HepG2 (cell line): ENCODE results near the gene SEC14L2. TPM values are rescaled to one million over a fixed set of nuclear protein-coding genes. Genes with fewer than 3 reads are reported as not detected.
A peak's percentile ranks its signal among the peaks of the same experiment; 100 is the strongest.

Experiments
- ELF3 ChIP-seq: IDR thresholded peaks from 2 replicates; pipeline ENCODE4 v1.6.1; 2016; ENCODE audit warnings: missing genetic modification reagents, missing compliant biosample characterization
- ETV6 ChIP-seq: sonication (generic); formaldehyde crosslinking; conservative IDR thresholded peaks from 2 replicates; pipeline ENCODE4 v1.4.0; 2020; ENCODE audit warnings: missing genetic modification reagents
- GTF3A ChIP-seq: sonication (generic); formaldehyde crosslinking; conservative IDR thresholded peaks from 2 replicates; pipeline ENCODE4 v1.4.0; 2020; ENCODE audit warnings: mild to moderate bottlenecking, missing genetic modification reagents
- JUND ChIP-seq: sonication (generic); formaldehyde crosslinking; IDR thresholded peaks from 2 replicates; pipeline ENCODE4 v1.8.0; 2022; ENCODE audit warnings: mild to moderate bottlenecking, missing genetic modification reagents
- TAF15 ChIP-seq: fragments of 200-400 bp; formaldehyde crosslinking; IDR thresholded peaks from one replicate; pipeline ENCODE4 v1.6.1; 2018; ENCODE audit warnings: mild to moderate bottlenecking, low read depth, low read length; ENCODE audit not compliant: poor library complexity, severe bottlenecking
- THAP11 ChIP-seq: IDR thresholded peaks from 2 replicates; pipeline ENCODE4 v1.6.1; 2016; ENCODE audit warnings: missing biosample characterization, missing genetic modification reagents
- ZBTB7B ChIP-seq: sonication (generic); formaldehyde crosslinking; IDR thresholded peaks from 2 replicates; pipeline ENCODE4 v1.4.0; 2020; ENCODE audit warnings: missing genetic modification reagents
- ZFY ChIP-seq: sonication (generic); formaldehyde crosslinking; IDR thresholded peaks from 2 replicates; pipeline ENCODE4 v1.4.0; 2020; ENCODE audit warnings: missing genetic modification reagents
- ZNF180 ChIP-seq: sonication (generic); formaldehyde crosslinking; IDR thresholded peaks from 2 replicates; pipeline ENCODE4 v1.4.0; 2020; ENCODE audit warnings: low read depth, missing genetic modification reagents, borderline replicate concordance
- ZSCAN31 ChIP-seq: sonication (generic); formaldehyde crosslinking; IDR thresholded peaks from 2 replicates; pipeline ENCODE4 v1.5.0; 2020; ENCODE audit warnings: low read depth, mild to moderate bottlenecking, missing genetic modification reagents
- polyA plus RNA-seq, 8 experiments: library from polyadenylated mRNA; depleted of rRNA in 3 of 8; stranded (reverse) in 7 of 8; unstranded in 1 of 8; fragments of >200 nt; fragmentation: Illumina TruSeq in 4 of 8; extraction: Trizol in 4 of 8; gene quantifications; 2 replicates each; pipeline versions ENCODE4 v1.2.1 to v1.2.3, GENCODE V29; 2011 to 2016; ENCODE audit warnings: low read depth in 4 of 8, missing spikeins in 1 of 8, mixed read lengths in 1 of 8; ENCODE audit not compliant: insufficient read depth in 1 of 8
- total RNA-seq, 5 experiments: library from RNA; depleted of rRNA; stranded (reverse); fragments of >200 nt; fragmentation: Illumina TruSeq; extraction: Trizol; gene quantifications; 2 replicates each; pipeline ENCODE4 v1.2.3, GENCODE V29; 2016; ENCODE audit warnings: low read depth in 1 of 5
- TF ChIP-seq, protein P1 (sequence below): sonication (generic); formaldehyde crosslinking; IDR thresholded peaks from 2 replicates; pipeline ENCODE4 v1.5.0; 2020; ENCODE audit warnings: mild to moderate bottlenecking, missing genetic modification reagents, borderline replicate concordance
- TF ChIP-seq, protein P2 (sequence below): sonication (generic); formaldehyde crosslinking; IDR thresholded peaks from 2 replicates; pipeline ENCODE4 v1.4.0; 2020; ENCODE audit warnings: missing genetic modification reagents
- TF ChIP-seq, protein P3 (sequence below): sonication (generic); formaldehyde crosslinking; conservative IDR thresholded peaks from 2 replicates; pipeline ENCODE4 v1.4.0; 2020; ENCODE audit warnings: missing genetic modification reagents
- TF ChIP-seq, protein P4 (sequence below): sonication (generic); formaldehyde crosslinking; IDR thresholded peaks from 2 replicates; pipeline ENCODE4 v1.4.0; 2020; ENCODE audit warnings: missing genetic modification reagents, borderline replicate concordance
- TF ChIP-seq, protein P5 (sequence below): sonication (generic); formaldehyde crosslinking; IDR thresholded peaks from 2 replicates; pipeline ENCODE4 v1.5.0; 2020; ENCODE audit warnings: missing genetic modification reagents
- TF ChIP-seq, protein P6 (sequence below): sonication (generic); formaldehyde crosslinking; IDR thresholded peaks from 2 replicates; pipeline ENCODE4 v1.5.0; 2020; ENCODE audit warnings: missing genetic modification reagents

SEC14L2 gene
- total and polyA plus RNA-seq, 2 of the 13 experiments (the other 11 are each of a cell fraction or from before 2014, with no cell fraction given) = 4.1 to 5.1 TPM

DNA sequence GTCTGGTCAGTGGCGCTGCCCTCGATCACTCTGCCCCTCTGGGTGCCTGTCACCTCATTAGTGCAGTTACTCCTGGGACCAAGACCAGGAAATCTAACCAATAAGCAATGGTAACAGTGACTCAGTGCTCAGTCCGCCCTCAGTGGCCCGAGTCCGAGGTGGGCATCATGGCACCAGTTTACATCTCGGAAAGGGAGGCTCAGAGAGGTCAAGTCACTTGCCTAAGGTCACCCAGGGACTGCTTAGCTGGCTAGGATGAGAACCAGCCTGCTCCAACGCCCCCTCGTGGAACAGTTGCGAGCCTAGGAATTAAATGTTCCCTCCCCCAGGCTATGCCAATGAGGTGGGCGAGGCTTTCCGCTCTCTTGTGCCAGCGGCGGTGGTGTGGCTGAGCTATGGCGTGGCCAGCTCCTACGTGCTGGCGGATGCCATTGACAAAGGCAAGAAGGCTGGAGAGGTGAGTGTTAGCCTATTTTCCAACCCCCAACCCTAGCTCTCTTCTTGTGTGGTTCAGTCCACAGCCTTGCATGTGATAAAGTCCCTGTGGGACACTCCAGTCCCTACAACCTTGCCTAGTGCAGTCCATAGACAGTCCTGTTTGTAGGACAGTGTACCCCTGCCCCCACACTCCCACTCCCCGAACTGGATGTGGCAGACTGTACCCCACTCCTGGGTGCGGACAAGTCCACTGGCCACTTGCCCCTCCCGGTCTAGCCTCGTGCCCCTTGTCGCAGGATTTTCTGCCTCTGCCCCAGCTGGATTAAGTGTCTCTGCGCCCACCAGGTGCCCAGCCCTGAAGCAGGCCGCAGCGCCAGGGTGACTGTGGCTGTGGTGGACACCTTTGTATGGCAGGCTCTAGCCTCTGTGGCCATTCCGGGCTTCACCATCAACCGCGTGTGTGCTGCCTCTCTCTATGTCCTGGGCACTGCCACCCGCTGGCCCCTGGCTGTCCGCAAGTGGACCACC is 29.9 kb downstream of the SEC14L2 start (continued):
- TF ChIP-seq, protein P1, sequence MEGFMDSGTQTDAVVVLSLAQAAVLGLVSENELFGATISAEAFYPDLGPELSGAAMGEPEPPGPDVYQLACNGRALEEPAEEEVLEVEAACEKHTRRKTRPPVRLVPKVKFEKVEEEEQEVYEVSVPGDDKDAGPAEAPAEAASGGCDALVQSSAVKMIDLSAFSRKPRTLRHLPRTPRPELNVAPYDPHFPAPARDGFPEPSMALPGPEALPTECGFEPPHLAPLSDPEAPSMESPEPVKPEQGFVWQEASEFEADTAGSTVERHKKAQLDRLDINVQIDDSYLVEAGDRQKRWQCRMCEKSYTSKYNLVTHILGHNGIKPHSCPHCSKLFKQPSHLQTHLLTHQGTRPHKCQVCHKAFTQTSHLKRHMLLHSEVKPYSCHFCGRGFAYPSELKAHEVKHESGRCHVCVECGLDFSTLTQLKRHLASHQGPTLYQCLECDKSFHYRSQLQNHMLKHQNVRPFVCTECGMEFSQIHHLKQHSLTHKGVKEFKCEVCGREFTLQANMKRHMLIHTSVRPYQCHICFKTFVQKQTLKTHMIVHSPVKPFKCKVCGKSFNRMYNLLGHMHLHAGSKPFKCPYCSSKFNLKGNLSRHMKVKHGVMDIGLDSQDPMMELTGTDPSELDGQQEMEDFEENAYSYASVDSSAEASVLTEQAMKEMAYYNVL (CRISPR knock-in tag) = 0 out of 2 replicates have a peak, but pooled peaks have one; percentile 31
- TF ChIP-seq ELF3 (CRISPR knock-in tag) (no peak), ETV6 (no peak), ZNF180 (CRISPR knock-in tag) (no peak), GTF3A (no peak), JUND (no peak), THAP11 (CRISPR knock-in tag) (no peak), ZFY (CRISPR knock-in tag) (no peak), ZSCAN31 (CRISPR knock-in tag) (no peak), TAF15 (no peak), ZBTB7B (CRISPR knock-in tag) (no peak)
- TF ChIP-seq, protein P2, sequence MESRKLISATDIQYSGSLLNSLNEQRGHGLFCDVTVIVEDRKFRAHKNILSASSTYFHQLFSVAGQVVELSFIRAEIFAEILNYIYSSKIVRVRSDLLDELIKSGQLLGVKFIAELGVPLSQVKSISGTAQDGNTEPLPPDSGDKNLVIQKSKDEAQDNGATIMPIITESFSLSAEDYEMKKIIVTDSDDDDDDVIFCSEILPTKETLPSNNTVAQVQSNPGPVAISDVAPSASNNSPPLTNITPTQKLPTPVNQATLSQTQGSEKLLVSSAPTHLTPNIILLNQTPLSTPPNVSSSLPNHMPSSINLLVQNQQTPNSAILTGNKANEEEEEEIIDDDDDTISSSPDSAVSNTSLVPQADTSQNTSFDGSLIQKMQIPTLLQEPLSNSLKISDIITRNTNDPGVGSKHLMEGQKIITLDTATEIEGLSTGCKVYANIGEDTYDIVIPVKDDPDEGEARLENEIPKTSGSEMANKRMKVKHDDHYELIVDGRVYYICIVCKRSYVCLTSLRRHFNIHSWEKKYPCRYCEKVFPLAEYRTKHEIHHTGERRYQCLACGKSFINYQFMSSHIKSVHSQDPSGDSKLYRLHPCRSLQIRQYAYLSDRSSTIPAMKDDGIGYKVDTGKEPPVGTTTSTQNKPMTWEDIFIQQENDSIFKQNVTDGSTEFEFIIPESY (CRISPR knock-in tag) = peak; percentile 93
- TF ChIP-seq, protein P3, sequence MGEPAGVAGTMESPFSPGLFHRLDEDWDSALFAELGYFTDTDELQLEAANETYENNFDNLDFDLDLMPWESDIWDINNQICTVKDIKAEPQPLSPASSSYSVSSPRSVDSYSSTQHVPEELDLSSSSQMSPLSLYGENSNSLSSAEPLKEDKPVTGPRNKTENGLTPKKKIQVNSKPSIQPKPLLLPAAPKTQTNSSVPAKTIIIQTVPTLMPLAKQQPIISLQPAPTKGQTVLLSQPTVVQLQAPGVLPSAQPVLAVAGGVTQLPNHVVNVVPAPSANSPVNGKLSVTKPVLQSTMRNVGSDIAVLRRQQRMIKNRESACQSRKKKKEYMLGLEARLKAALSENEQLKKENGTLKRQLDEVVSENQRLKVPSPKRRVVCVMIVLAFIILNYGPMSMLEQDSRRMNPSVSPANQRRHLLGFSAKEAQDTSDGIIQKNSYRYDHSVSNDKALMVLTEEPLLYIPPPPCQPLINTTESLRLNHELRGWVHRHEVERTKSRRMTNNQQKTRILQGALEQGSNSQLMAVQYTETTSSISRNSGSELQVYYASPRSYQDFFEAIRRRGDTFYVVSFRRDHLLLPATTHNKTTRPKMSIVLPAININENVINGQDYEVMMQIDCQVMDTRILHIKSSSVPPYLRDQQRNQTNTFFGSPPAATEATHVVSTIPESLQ (CRISPR knock-in tag) = no peak
- TF ChIP-seq, protein P4, sequence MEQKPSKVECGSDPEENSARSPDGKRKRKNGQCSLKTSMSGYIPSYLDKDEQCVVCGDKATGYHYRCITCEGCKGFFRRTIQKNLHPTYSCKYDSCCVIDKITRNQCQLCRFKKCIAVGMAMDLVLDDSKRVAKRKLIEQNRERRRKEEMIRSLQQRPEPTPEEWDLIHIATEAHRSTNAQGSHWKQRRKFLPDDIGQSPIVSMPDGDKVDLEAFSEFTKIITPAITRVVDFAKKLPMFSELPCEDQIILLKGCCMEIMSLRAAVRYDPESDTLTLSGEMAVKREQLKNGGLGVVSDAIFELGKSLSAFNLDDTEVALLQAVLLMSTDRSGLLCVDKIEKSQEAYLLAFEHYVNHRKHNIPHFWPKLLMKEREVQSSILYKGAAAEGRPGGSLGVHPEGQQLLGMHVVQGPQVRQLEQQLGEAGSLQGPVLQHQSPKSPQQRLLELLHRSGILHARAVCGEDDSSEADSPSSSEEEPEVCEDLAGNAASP (CRISPR knock-in tag) = peak; percentile 80; the same call in 1 of the 2 replicates
- TF ChIP-seq, protein P5, sequence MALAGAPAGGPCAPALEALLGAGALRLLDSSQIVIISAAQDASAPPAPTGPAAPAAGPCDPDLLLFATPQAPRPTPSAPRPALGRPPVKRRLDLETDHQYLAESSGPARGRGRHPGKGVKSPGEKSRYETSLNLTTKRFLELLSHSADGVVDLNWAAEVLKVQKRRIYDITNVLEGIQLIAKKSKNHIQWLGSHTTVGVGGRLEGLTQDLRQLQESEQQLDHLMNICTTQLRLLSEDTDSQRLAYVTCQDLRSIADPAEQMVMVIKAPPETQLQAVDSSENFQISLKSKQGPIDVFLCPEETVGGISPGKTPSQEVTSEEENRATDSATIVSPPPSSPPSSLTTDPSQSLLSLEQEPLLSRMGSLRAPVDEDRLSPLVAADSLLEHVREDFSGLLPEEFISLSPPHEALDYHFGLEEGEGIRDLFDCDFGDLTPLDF = no peak
- TF ChIP-seq, protein P6, sequence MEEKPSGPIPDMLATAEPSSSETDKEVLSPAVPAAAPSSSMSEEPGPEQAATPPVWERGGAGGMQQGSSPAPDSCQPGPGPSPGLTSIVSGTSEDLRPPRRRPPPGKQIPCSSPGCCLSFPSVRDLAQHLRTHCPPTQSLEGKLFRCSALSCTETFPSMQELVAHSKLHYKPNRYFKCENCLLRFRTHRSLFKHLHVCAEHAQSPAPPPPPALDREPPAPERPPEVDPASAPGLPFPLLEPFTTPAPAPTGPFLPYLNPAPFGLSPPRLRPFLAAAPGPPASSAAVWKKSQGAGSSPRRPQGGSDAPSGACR (CRISPR knock-in tag) = no peak
